H7 (cell line): ENCODE data around the gene GMDS. TPM values are rescaled to one million over a fixed set of nuclear protein-coding genes. Genes with fewer than 3 reads are reported as not detected.

Source experiments
- DNase-seq: peaks from one replicate; pipeline ENCODE4 v3.0.0; 2012
- H3K27me3 ChIP-seq: 2 replicates; pipeline ENCODE4 v1.6.0; 2011; ENCODE audit warnings: mild to moderate bottlenecking, low read length; ENCODE audit not compliant: control insufficient read depth, insufficient read depth
- H3K36me3 ChIP-seq: replicated peaks from 2 replicates; pipeline ENCODE4 v1.5.1; 2011; ENCODE audit warnings: low read length; ENCODE audit not compliant: control insufficient read depth, insufficient read depth
- H3K4me3 ChIP-seq: 2 replicates; pipeline ENCODE4 v1.5.1; 2011; ENCODE audit warnings: low read depth, mild to moderate bottlenecking, control low read depth, low read length, moderate library complexity; ENCODE audit not compliant: insufficient read depth
- total RNA-seq: library from RNA; depleted of rRNA; stranded (reverse); fragments of >200 nt; shearing (Covaris generic); gene quantifications from 2 replicates; pipeline ENCODE4 v1.2.3, GENCODE V29; 2014

The GMDS gene
- total RNA-seq, 1 experiment from 2014 or later: 9.0 TPM

- no peak overlapping the region for H3K4me3 ChIP-seq
- peaks cover 99% of the 10 kb centered on the region for H3K27me3 ChIP-seq
- DNase-seq: peak; percentile 63
- H3K36me3 ChIP-seq: no peaks in the 10 kb centered on the region
Observed at GRCh38 chr6:1622851-1623768, 622.3 kb downstream of the GMDS start.

DNA sequence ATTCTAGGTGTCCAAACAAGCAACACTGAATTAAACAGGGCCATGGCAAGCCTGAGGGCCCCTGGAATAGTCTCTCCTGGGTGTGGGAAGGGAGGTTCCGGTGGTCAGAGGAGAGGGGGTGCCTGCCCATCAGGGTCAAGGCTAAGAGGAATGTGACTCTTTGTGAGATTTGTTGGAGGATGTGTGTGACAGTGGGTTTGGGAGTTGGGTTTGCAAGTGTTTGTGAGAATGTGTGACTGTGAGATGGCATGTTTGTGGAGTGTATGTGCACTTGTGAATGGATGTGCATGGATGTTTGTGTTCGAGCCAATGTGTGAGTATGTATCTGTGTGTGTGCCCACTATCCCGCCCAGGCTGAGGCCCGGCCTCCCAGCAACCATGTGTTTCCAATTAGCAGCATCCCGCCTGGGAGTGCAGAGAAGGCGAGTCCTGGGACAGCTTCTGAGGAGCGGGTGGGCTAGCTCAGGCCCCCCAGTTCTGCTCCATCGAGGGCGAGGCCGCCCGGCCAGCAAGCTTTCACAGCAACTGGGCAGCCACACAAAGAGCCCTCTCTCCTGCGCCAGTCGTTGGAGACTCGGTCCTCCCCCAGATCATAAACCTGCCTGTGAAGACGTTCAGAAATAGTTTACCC lies 623.1 kb downstream of the GMDS start:
- no peaks in the 10 kb centered on the region for H3K36me3 ChIP-seq
- no peak overlapping the region for H3K4me3 ChIP-seq
- peaks cover 100% of the 10 kb centered on the region for H3K27me3 ChIP-seq
- DNase-seq: no peak

DNA sequence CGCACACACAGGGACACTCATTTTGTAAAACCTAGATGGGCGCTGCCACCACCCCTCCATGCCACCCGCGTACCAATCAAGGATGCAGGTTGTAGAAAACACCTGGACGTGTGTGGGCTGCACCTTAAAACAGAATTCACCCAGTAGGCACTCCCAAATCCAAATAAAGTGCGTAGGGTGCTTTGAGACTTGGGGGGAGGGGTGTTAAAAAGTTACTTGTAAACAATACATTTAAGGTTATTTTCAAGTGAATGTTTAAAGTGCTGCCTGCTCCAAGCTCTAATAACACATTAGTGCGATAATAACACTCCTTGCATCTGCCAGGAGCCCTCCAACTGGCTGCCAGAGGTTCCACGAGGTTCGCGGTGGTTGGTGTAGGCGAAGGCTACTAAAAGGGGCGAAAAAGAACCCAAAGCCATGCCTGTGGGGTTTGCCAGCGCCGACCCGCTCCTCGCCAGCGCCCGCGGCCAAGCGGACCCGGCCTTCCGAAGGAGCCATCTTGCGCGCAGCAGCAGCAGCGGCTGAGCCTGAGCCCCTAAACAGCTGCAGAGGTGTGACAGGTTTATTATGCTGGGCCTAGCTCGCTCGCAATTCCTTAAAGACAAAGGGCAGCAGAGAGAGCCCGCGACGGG lies 624.2 kb downstream of the GMDS start:
- no peaks in the 10 kb centered on the region for H3K36me3 ChIP-seq
- peaks cover 100% of the 10 kb centered on the region for H3K27me3 ChIP-seq
- peak; percentile 83 for DNase-seq
- no peak overlapping the region for H3K4me3 ChIP-seq

DNA sequence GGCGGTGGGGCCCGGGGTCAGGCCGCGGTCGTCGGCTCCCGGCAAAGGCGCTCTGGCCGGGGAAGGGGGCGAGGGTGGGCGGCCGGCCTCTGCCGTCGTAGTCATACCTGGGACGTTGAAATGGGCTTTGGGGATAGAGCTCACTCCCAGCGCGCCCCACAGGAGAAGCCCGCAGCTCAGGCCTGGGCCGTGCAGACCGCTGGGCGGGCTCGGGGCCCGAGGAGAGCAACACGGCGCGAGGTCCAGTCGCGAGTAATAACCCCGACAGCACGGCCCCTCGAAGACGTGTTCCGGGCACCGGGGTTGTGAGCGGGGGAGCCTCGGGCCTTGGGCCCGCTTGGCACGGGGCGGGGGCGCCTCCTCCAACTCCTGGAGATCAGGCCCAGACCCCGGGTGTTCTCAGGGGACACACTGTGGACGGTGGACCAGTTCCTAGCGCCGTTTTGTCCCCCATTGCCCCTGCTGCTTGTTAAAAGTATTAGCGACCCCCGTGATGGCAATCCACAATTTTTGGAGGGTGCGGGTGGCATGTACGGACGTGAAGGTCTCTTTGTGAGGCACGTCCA lies 624.8 kb downstream of the GMDS start:
- no peak for DNase-seq
- Histone ChIP-seq H3K36me3 (no peaks in the 10 kb centered on the region), H3K27me3 (peaks cover 100% of the 10 kb centered on the region), H3K4me3 (peak overlapping the region; percentile 27)

GRCh38 chr6:1619673-1620503 lies 625.5 kb downstream of the GMDS start:
- DNase-seq: peak; percentile 98

GRCh38 chr6:1619098-1619672 lies 626.2 kb downstream of the GMDS start:
- Histone ChIP-seq H3K4me3 (peak overlapping the region; percentile 34), H3K36me3 (no peaks in the 10 kb centered on the region), H3K27me3 (peaks cover 100% of the 10 kb centered on the region)
- DNase-seq: no peak

More at GRCh38 chr6:1619673-1620503, 625.5 kb downstream of the GMDS start:
- no peaks in the 10 kb centered on the region for H3K36me3 ChIP-seq
- H3K27me3 ChIP-seq: peaks cover 100% of the 10 kb centered on the region
- H3K4me3 ChIP-seq: peak overlapping the region; percentile 34

DNA sequence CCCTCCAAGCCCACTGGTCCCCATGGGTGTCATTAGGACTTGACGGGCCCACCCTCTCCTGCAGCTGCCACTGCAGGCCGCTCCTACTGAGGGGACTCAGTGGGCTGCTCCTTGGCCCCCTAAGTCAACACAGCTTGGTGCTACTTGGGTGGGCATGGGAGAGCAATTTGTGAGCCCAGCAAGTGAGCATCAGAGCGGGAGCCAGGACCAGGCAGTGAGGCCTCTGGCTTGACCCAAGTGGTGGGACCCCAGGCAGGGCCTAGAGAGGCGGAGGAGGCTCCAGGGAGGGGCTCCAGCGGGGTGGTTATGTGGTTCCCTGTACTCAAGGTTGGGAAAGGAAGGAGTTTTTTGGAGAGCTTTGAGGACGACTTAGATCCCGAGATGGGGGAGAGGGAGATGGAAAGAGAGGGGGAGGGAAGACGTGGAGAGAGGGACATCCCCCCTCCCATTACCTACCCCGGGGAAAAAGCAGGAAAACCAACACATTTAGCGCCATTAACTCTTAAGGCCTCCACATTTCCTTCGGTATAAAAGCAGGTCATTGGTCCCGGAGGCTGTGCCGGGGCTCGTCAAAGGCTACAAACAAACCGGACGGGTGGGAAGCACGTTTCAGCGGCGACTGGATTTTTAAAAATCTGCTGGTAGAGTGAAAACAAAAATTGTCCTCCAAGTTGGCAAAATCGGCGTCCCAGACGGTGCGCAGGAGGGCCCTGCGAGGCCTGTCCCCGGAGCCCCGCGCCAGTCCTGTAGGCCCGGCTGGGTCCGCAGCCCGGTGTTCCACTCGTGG lies 626.9 kb downstream of the GMDS start:
- DNase-seq: peak; percentile 64

GRCh38 chr6:1617466-1618310 lies 627.7 kb downstream of the GMDS start:
- peak; percentile 73 for DNase-seq
- H3K36me3 ChIP-seq: no peaks in the 10 kb centered on the region
- peaks cover 100% of the 10 kb centered on the region for H3K27me3 ChIP-seq
- H3K4me3 ChIP-seq: no peak overlapping the region

More for the DNA sequence above, 626.9 kb downstream of the GMDS start:
- no peaks in the 10 kb centered on the region for H3K36me3 ChIP-seq
- peaks cover 100% of the 10 kb centered on the region for H3K27me3 ChIP-seq
- H3K4me3 ChIP-seq: no peak overlapping the region

DNA sequence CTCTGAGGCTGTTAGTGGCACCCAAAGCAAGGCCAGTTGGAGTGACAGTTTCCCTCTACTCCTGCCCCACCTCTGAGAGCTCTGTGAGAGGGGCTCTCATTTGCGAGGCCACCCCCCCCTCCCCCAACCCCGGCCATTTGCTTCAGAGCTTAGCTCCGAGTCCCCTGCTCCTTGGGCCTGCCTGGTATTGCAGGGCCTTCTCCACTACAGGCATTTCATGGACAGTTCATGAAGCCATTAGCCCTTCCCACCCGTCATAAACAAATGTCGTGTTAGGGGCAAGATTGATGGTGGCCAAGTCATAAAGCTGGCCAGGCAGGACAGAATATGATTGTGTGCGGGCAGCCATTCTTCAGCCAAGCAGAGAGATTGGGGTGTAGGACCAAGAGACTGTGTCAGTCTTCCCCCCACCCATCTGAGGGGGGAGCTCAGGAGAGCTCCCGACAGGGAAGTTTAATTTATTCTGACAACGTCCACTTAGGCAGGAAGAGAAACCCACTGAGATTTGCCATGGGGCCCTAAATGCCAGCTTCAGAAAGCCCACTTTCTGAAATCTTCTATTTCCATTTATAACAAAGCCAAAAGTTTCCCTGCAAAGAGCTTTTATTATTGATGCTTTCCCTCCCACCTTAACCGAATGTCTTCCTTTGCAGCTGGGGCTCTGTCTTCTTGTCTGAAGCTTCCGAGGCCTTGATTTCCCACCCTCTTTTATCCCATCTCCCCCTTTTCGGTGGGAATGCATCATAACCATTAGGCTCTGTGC lies 628.5 kb downstream of the GMDS start:
- H3K27me3 ChIP-seq: peaks cover 100% of the 10 kb centered on the region
- no peak overlapping the region for H3K4me3 ChIP-seq
- H3K36me3 ChIP-seq: no peaks in the 10 kb centered on the region
- peak; percentile 59 for DNase-seq

- DNase-seq: no peak
- H3K27me3 ChIP-seq: peaks cover 100% of the 10 kb centered on the region
- H3K4me3 ChIP-seq: no peak overlapping the region
- no peaks in the 10 kb centered on the region for H3K36me3 ChIP-seq
Observed at GRCh38 chr6:1615853-1616420, 629.5 kb downstream of the GMDS start.

DNA sequence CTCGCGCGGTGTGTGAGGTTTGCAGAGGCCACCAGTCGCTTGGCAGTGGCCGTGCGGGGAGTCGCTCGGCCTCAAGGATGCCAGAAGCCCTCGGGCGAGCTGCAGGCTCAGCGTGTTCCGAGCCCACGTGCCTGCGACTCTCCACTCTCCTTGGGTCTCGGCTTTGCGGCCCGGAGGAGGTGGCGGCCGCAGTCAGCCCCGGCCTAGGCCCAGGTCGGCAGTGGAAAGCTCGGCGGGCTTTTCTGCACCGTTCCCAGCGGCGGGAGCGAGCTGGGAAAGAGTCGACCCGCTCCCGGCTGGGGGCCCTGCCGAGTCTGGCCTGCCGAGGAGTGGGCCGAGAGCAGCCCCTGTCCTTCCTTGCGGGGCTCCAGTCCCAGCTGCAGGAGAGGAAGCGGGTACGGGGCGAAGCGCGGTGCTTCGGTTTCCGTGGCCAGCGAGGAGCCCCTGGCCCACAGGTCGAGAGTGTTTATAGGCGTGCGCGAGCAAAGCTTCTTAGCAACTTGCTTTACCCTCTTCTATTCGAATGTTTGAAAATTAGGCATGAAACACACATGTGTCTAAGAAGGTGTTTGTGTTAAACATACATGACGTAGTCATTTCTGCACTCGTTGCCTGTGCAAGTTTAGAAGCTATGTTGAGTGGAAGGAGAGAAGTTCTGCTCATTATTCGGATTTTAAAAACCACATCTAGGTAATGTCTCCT lies 630.1 kb downstream of the GMDS start:
- Histone ChIP-seq H3K27me3 (peaks cover 100% of the 10 kb centered on the region), H3K4me3 (peak overlapping the region; percentile 53; the same call in 1 of the 2 replicates), H3K36me3 (no peaks in the 10 kb centered on the region)
- peak; percentile 81 for DNase-seq
